Bronchial epithelial cell (primary cell): Measurements from ENCODE around the gene CHSY1. TPM values are rescaled to one million over a fixed set of nuclear protein-coding genes. Genes with fewer than 3 reads are reported as not detected.
A peak's percentile ranks its signal among the peaks of the same experiment; 100 is the strongest.
"Not testable (repeated sequence)": the region's sequence is repeated elsewhere in the genome, so short reads cannot be mapped to it uniquely, and the experiment has no call there.

Experiments
- DNase-seq: peaks from one replicate; pipeline ENCODE4 v3.0.0-alpha.2; 2010; ENCODE audit warnings: low read depth
- FAIRE-seq: peaks from 2 replicates; lab custom pipeline; 2011; peaks lifted over from hg19 to GRCh38; lab: Jason Lieb, UNC
- H3K27me3 ChIP-seq: 2 replicates; pipeline ENCODE4 v1.5.1; 2011; ENCODE audit warnings: low read length; ENCODE audit not compliant: control insufficient read depth, insufficient read depth
- H3K36me3 ChIP-seq: 2 replicates; pipeline ENCODE4 v1.5.1; 2011; ENCODE audit warnings: low read length; ENCODE audit not compliant: control insufficient read depth, insufficient read depth
- H3K4me3 ChIP-seq: 2 replicates; pipeline ENCODE4 v1.5.1; 2011; ENCODE audit warnings: mild to moderate bottlenecking, low read depth, low read length, control low read depth
- CTCF ChIP-seq: IDR thresholded peaks from 2 replicates; pipeline ENCODE4 v1.5.1; 2011; ENCODE audit warnings: mild to moderate bottlenecking, moderate library complexity, low read length, control low read depth, inconsistent platforms; ENCODE audit not compliant: insufficient read depth, severe bottlenecking
- total RNA-seq: library from RNA; depleted of rRNA; stranded (reverse); fragments of >200 nt; gene quantifications from 2 replicates; pipeline ENCODE4 v1.2.1, GENCODE V29; 2014

The CHSY1 gene
- total RNA-seq, 1 donor from 2014 or later: 21.6 TPM

- no peak for FAIRE-seq
- H3K4me3 ChIP-seq: no peak overlapping the region
- no peaks in the 10 kb centered on the region for H3K27me3 ChIP-seq
- peak; percentile 13 for DNase-seq
- peaks cover 4% of the 10 kb centered on the region for H3K36me3 ChIP-seq
- no peak for TF ChIP-seq CTCF
Observed at GRCh38 chr15:101293122-101293521, 41.3 kb upstream of the CHSY1 start.

- H3K36me3 ChIP-seq: peaks cover 13% of the 10 kb centered on the region
- no peak for FAIRE-seq
- H3K27me3 ChIP-seq: no peaks in the 10 kb centered on the region
- DNase-seq: peak; percentile 65
- TF ChIP-seq CTCF: peak; percentile 62
- H3K4me3 ChIP-seq: no peak overlapping the region
Observed at GRCh38 chr15:101288905-101289513, 37.2 kb upstream of the CHSY1 start.

- peaks cover 18% of the 10 kb centered on the region for H3K36me3 ChIP-seq
- FAIRE-seq, H3K27me3 ChIP-seq, DNase-seq, H3K4me3 ChIP-seq: not testable (repeated sequence)
Observed at GRCh38 chr15:101287342-101287741, 35.5 kb upstream of the CHSY1 start.

- no peaks in the 10 kb centered on the region for H3K27me3 ChIP-seq
- H3K36me3 ChIP-seq: peaks cover 18% of the 10 kb centered on the region
- FAIRE-seq: no peak
- DNase-seq: no peak
- no peak for TF ChIP-seq CTCF
- no peak overlapping the region for H3K4me3 ChIP-seq
Observed at GRCh38 chr15:101286471-101287114, 34.7 kb upstream of the CHSY1 start.

- Histone ChIP-seq H3K36me3 (peaks cover 21% of the 10 kb centered on the region), H3K4me3 (no peak overlapping the region), H3K27me3 (no peaks in the 10 kb centered on the region)
- no peak for DNase-seq
- TF ChIP-seq CTCF: no peak
- FAIRE-seq: no peak
Observed at GRCh38 chr15:101283931-101284330, 32.1 kb upstream of the CHSY1 start.

- no peak for TF ChIP-seq CTCF
- peaks cover 10% of the 10 kb centered on the region for H3K36me3 ChIP-seq
- no peak overlapping the region for H3K4me3 ChIP-seq
- DNase-seq (no peak), FAIRE-seq (no peak)
- H3K27me3 ChIP-seq: no peaks in the 10 kb centered on the region
Observed at GRCh38 chr15:101280007-101280406, 28.2 kb upstream of the CHSY1 start.
